CD14-positive monocyte (primary cell): Measurements from ENCODE around the gene CARS2. TPM values are rescaled to one million over a fixed set of nuclear protein-coding genes. Genes with fewer than 3 reads are reported as not detected.

Experiments used
- DNase-seq, 3 donors: peaks; one replicate each; pipeline ENCODE4 v3.0.0-alpha.2; 2011 to 2022
- H2AFZ ChIP-seq: 2 replicates; pipeline ENCODE4 v1.6.0; 2012; ENCODE audit warnings: mild to moderate bottlenecking, low read depth, low read length, inconsistent platforms; ENCODE audit not compliant: insufficient read depth, poor library complexity, severe bottlenecking
- H3K27ac ChIP-seq, 2 donors: 1 replicate in 1 of 2; 2 replicates in 1 of 2; pipeline ENCODE4 v1.5.1; 2012 to 2013; ENCODE audit warnings: low read length in 2 of 2, control low read depth in 1 of 2, inconsistent platforms in 1 of 2, low read depth in 1 of 2, mild to moderate bottlenecking in 1 of 2
- H3K27me3 ChIP-seq, 2 donors: one replicate each; pipeline versions ENCODE4 v1.6.0 to v1.6.1; 2011 to 2013; ENCODE audit warnings: low read length in 2 of 2; ENCODE audit not compliant: control insufficient read depth in 2 of 2, insufficient read depth in 2 of 2
- H3K36me3 ChIP-seq, 2 donors: replicated peaks in 1 of 2; 1 replicate in 1 of 2; 2 replicates in 1 of 2; pipeline versions ENCODE4 v1.5.1 to v1.6.1; 2012 to 2013; ENCODE audit warnings: low read length in 2 of 2, control low read depth in 1 of 2, inconsistent platforms in 1 of 2, mild to moderate bottlenecking in 1 of 2; ENCODE audit not compliant: insufficient read depth in 2 of 2, control insufficient read depth in 1 of 2
- H3K4me1 ChIP-seq, 2 donors: 1 replicate in 1 of 2; 2 replicates in 1 of 2; pipeline versions ENCODE4 v1.5.1 to v1.6.1; 2012 to 2013; ENCODE audit warnings: low read length in 2 of 2, control low read depth in 1 of 2, inconsistent platforms in 1 of 2, mild to moderate bottlenecking in 1 of 2, moderate library complexity in 1 of 2; ENCODE audit not compliant: insufficient read depth in 2 of 2, control insufficient read depth in 1 of 2
- H3K4me2 ChIP-seq: replicated peaks from 2 replicates; pipeline ENCODE3; 2012; ENCODE audit warnings: low read length, moderate library complexity, mild to moderate bottlenecking; ENCODE audit not compliant: poor library complexity, severe bottlenecking; ENCODE audit errors: extremely low read depth
- H3K4me3 ChIP-seq, 3 experiments: fragments of 200-600 bp in 1 of 3; sonication (generic) in 1 of 3; replicated peaks in 1 of 3; 1 replicate in 2 of 3; 2 replicates in 1 of 3; pipeline ENCODE4 v1.5.1; 2011 to 2013; ENCODE audit warnings: low read length in 3 of 3, mild to moderate bottlenecking in 3 of 3, control low read depth in 2 of 3, low read depth in 2 of 3, inconsistent platforms in 1 of 3, moderate library complexity in 1 of 3
- H3K79me2 ChIP-seq: 2 replicates; pipeline ENCODE4 v1.6.0; 2012; ENCODE audit warnings: mild to moderate bottlenecking, control low read depth, inconsistent platforms, low read length, moderate library complexity; ENCODE audit not compliant: insufficient read depth
- H3K9ac ChIP-seq: 2 replicates; pipeline ENCODE4 v1.6.0; 2017; ENCODE audit warnings: low read length, mild to moderate bottlenecking; ENCODE audit not compliant: insufficient read depth, poor library complexity, severe bottlenecking
- H3K9me3 ChIP-seq, 2 donors: replicated peaks in 1 of 2; 1 replicate in 1 of 2; 2 replicates in 1 of 2; pipeline versions ENCODE4 v1.5.1 to v1.6.1; 2012 to 2013; ENCODE audit warnings: low read length in 2 of 2, control low read depth in 1 of 2; ENCODE audit not compliant: control insufficient read depth in 1 of 2, insufficient read depth in 1 of 2
- H4K20me1 ChIP-seq: 2 replicates; pipeline ENCODE4 v1.6.0; 2012; ENCODE audit warnings: mild to moderate bottlenecking, low read length, control low read depth, moderate library complexity; ENCODE audit not compliant: insufficient read depth
- H3K27ac Mint-ChIP-seq, 7 donors: one replicate each; pipeline ENCODE4 v1.8.0; 2020; ENCODE audit warnings: mild to moderate bottlenecking in 7 of 7, mixed read lengths in 7 of 7, moderate library complexity in 6 of 7, inconsistent platforms in 2 of 7
- H3K27me3 Mint-ChIP-seq, 3 donors: one replicate each; pipeline ENCODE4 v1.8.0; 2021 to 2022; ENCODE audit warnings: low read depth in 3 of 3, mild to moderate bottlenecking in 3 of 3, mixed read lengths in 3 of 3, moderate library complexity in 3 of 3, inconsistent platforms in 1 of 3
- H3K36me3 Mint-ChIP-seq, 2 donors: one replicate each; pipeline ENCODE4 v1.8.0; 2020; ENCODE audit warnings: mixed read lengths in 2 of 2, inconsistent platforms in 1 of 2, mild to moderate bottlenecking in 1 of 2
- H3K4me1 Mint-ChIP-seq: one replicate; pipeline ENCODE4 v1.8.0; 2020; ENCODE audit warnings: mild to moderate bottlenecking, mixed read lengths
- H3K4me3 Mint-ChIP-seq, 2 donors: one replicate each; pipeline ENCODE4 v1.8.0; 2020; ENCODE audit warnings: mild to moderate bottlenecking in 2 of 2, mixed read lengths in 2 of 2, moderate library complexity in 1 of 2
- H3K9me3 Mint-ChIP-seq, 7 donors: one replicate each; pipeline ENCODE4 v1.8.0; 2020 to 2022; ENCODE audit warnings: mixed read lengths in 7 of 7, mild to moderate bottlenecking in 6 of 7, moderate library complexity in 6 of 7, inconsistent platforms in 2 of 7
- WGBS: methylation state at CpG from one replicate; pipeline ENCODE4 v1.1.5; 2013; ENCODE audit warnings: missing lambda C conversion rate; ENCODE audit not compliant: insufficient coverage; 5-methylcytosine and 5-hydroxymethylcytosine counted together
- intact Hi-C, 2 donors: fragments of 100-400 bp; cut with micrococcal nuclease; formaldehyde crosslinking; loops; one replicate each; pipeline versions ENCODE4 v1.15.0 to v1.15.1; 2023
- polyA plus RNA-seq, 3 donors: library from polyadenylated mRNA; depleted of rRNA in 1 of 3; unstranded in 2 of 3; stranded (reverse) in 1 of 3; fragments of 300-500 nt in 2 of 3; fragments of >200 nt in 1 of 3; fragmentation: Illumina TruSeq in 2 of 3; gene quantifications; 1 replicate in 2 of 3; 2 replicates in 1 of 3; pipeline ENCODE4 v1.2.3, GENCODE V29; 2012 to 2021
- TF ChIP-seq, protein P1 (sequence below): fragments of 200-600 bp; IDR thresholded peaks from one replicate; pipeline ENCODE4 v1.8.0; 2022; ENCODE audit warnings: antibody characterized with exemption, mild to moderate bottlenecking

The CARS2 gene
- polyA plus RNA-seq, 3 donors: 130 to 305 (median 227) TPM

DNA sequence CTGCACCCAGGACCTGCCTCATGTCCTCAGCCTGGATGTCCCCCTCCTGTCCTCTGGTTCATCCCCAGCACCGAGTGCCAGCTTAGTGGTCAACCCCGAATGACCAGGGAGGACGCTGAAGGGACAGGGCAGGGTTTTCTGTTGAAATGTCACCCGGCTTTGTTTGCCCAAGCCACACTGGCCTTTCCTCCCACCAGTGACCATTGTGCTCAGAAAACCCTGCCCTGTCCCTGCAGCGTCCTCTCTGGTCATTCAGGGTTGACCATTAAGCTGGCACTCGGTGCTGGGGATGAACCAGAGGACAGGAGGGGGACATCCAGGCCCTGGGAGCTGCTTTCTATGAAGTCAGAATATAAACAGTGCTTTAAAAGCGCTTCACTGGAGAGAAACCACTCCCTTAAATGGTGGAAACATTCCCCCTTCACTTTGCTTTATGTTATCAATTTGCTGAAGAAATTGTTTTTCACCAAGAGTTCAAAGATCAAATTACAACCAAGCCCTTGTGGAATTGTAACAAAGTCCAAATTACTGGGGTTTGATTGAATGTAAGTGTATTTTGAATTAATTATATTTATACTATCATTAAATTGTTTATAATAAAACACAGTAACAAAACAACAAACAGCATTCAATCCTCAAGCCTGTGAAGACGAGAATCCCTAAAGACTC lies 21.4 kb downstream of the CARS2 start:
- Histone ChIP-seq H3K4me1 (no peaks in the 10 kb centered on the region), H3K9ac (no peak overlapping the region), H4K20me1 (no peaks in the 10 kb centered on the region), H3K79me2 (peaks cover 8% of the 10 kb centered on the region), H3K27ac (peak overlapping the region in 1 of 2 donors; percentile 52), H3K4me3 (no peak overlapping the region), H3K36me3 (peaks cover 67 to 98% of the 10 kb centered on the region in 2 donors), H3K4me2 (no peak overlapping the region), H2AFZ (no peak overlapping the region), H3K27me3 (no peaks in the 10 kb centered on the region), H3K9me3 (no peaks in the 10 kb centered on the region)
- Mint-ChIP-seq H3K4me3 (no peak overlapping the region), H3K36me3 (peaks cover 66 to 85% of the 10 kb centered on the region in 2 donors), H3K4me1 (peaks cover 8% of the 10 kb centered on the region), H3K9me3 (peaks cover 0 to 2% (median 0%) of the 10 kb centered on the region in 7 donors), H3K27ac (peak overlapping the region in 3 of 7 donors; percentile 50 to 85 (median 71)), H3K27me3 (no peaks in the 10 kb centered on the region)
- 92% methylated on average over 6 of the region's 8 CpGs for WGBS
- DNase-seq: no peak
- TF ChIP-seq, protein P1, sequence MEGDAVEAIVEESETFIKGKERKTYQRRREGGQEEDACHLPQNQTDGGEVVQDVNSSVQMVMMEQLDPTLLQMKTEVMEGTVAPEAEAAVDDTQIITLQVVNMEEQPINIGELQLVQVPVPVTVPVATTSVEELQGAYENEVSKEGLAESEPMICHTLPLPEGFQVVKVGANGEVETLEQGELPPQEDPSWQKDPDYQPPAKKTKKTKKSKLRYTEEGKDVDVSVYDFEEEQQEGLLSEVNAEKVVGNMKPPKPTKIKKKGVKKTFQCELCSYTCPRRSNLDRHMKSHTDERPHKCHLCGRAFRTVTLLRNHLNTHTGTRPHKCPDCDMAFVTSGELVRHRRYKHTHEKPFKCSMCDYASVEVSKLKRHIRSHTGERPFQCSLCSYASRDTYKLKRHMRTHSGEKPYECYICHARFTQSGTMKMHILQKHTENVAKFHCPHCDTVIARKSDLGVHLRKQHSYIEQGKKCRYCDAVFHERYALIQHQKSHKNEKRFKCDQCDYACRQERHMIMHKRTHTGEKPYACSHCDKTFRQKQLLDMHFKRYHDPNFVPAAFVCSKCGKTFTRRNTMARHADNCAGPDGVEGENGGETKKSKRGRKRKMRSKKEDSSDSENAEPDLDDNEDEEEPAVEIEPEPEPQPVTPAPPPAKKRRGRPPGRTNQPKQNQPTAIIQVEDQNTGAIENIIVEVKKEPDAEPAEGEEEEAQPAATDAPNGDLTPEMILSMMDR: no peak
- intact Hi-C loops: loop anchor here in 1 of 2 donors (5.0 kb wide), 1 partner anchor 33 kb away; no protein-coding TSS in a partner anchor

GRCh38 chr13:110683921-110684320 lies 22.0 kb downstream of the CARS2 start:
- H3K4me2 ChIP-seq: no peak overlapping the region
- H4K20me1 ChIP-seq: no peaks in the 10 kb centered on the region
- H3K36me3 ChIP-seq: peaks cover 64 to 96% of the 10 kb centered on the region in 2 donors
- DNase-seq: no peak
- H3K36me3 Mint-ChIP-seq: peaks cover 64 to 85% of the 10 kb centered on the region in 2 donors
- no peaks in the 10 kb centered on the region for H3K4me1 ChIP-seq
- H3K4me3 Mint-ChIP-seq: no peak overlapping the region
- peak overlapping the region in 1 of 2 donors; percentile 52 for H3K27ac ChIP-seq
- no peak overlapping the region for H2AFZ ChIP-seq
- no peaks in the 10 kb centered on the region for H3K27me3 ChIP-seq
- no peak overlapping the region for H3K9ac ChIP-seq
- peaks cover 2% of the 10 kb centered on the region for H3K79me2 ChIP-seq
- H3K27ac Mint-ChIP-seq: peak overlapping the region in 4 of 7 donors; percentile 23 to 85 (median 68)
- TF ChIP-seq, protein P1: no peak
- H3K4me1 Mint-ChIP-seq: peaks cover 8% of the 10 kb centered on the region
- H3K4me3 ChIP-seq: no peak overlapping the region
- no peaks in the 10 kb centered on the region for H3K9me3 ChIP-seq
- WGBS: 100% methylated on average over 3 of the region's 5 CpGs
- H3K9me3 Mint-ChIP-seq: peaks cover 0 to 2% (median 0%) of the 10 kb centered on the region in 7 donors
- intact Hi-C loops: loop anchor here in 1 of 2 donors (5.0 kb wide), 1 partner anchor 33 kb away; no protein-coding TSS in a partner anchor
- H3K27me3 Mint-ChIP-seq: no peaks in the 10 kb centered on the region
